ENCODE data around the gene BARD1. TPM values are rescaled to one million over a fixed set of nuclear protein-coding genes. Genes with fewer than 3 reads are reported as not detected.
"Not testable (repeated sequence)": the region's sequence is repeated elsewhere in the genome, so short reads cannot be mapped to it uniquely, and the experiment has no call there.

Gene BARD1
- total RNA-seq, 1 experiment from 2014 or later, result 20.0 TPM

- CTCF ChIA-PET, result no interaction called here
- Histone ChIP-seq H3K4me2 (ENCODE audit: low read length) (no peak overlapping the region), H3K9me3 (ENCODE audit: low read length) (no peaks in the 10 kb centered on the region)
Measured at GRCh38 chr2:214730248-214730647, 79.2 kb downstream of the BARD1 start.

GRCh38 chr2:214724741-214725140 is 84.7 kb downstream of the BARD1 start:
- peaks cover 25% of the 10 kb centered on the region for H3K36me3 ChIP-seq (ENCODE audit: low read depth, low read length)
- H3K9me3 ChIP-seq (ENCODE audit: low read length), result no peaks in the 10 kb centered on the region
- no peaks in the 10 kb centered on the region for H3K9me2 ChIP-seq (replicated peaks; ENCODE audit: low read length)
- H2AFZ ChIP-seq (ENCODE audit: low read length), result no peak overlapping the region
- H4K20me1 ChIP-seq (ENCODE audit: low read length), result no peaks in the 10 kb centered on the region
- H3K4me2 ChIP-seq (ENCODE audit: low read length), result no peak overlapping the region
- no peak overlapping the region for H3K4me3 ChIP-seq (ENCODE audit: low read length)
- H3K4me1 ChIP-seq (ENCODE audit: insufficient read depth, low read length), result no peaks in the 10 kb centered on the region
- no peaks in the 10 kb centered on the region for H3F3A ChIP-seq (ENCODE audit: low read length, unreplicated experiment)
- intact Hi-C loops (cut with micrococcal nuclease), result no loop called here
- H3K9ac ChIP-seq (ENCODE audit: low read length), result no peak overlapping the region
- BruUV-seq (replicated peaks), result no TSS peak
- TF ChIP-seq CTCF (conservative IDR thresholded peaks at IDR 0.05; ENCODE audit: low read depth, low read length) (no peak), EZH2phosphoT487 (IDR thresholded peaks at IDR 0.05; ENCODE audit: borderline replicate concordance, low read length) (no peak), EZH2 (IDR thresholded peaks at IDR 0.05; ENCODE audit: low read length, unreplicated experiment) (no peak)
- ChIA-PET POLR2A (ENCODE audit: unreplicated experiment) (no interaction called here), CTCF (no interaction called here)
- H3K27me3 ChIP-seq (ENCODE audit: low read length), result no peaks in the 10 kb centered on the region
- DNase-seq (no peak), ATAC-seq (no peak)
- H3K27ac ChIP-seq (ENCODE audit: low read length), result no peak overlapping the region
- H3K79me2 ChIP-seq (ENCODE audit: low read length), result no peaks in the 10 kb centered on the region

More at GRCh38 chr2:214730248-214730647, 79.2 kb downstream of the BARD1 start:
- H3K79me2 ChIP-seq (ENCODE audit: low read length), result no peaks in the 10 kb centered on the region
- H4K20me1 ChIP-seq (ENCODE audit: low read length), result no peaks in the 10 kb centered on the region
- POLR2A ChIA-PET (ENCODE audit: unreplicated experiment), result no interaction called here
- H3K9me2 ChIP-seq (replicated peaks; ENCODE audit: low read length), result no peaks in the 10 kb centered on the region
- H3K4me1 ChIP-seq (ENCODE audit: insufficient read depth, low read length), result no peaks in the 10 kb centered on the region
- H3K9ac ChIP-seq (ENCODE audit: low read length), result no peak overlapping the region
- DNase-seq (no peak), ATAC-seq (no peak)
- BruUV-seq (replicated peaks), result no TSS peak
- no peak for TF ChIP-seq EZH2phosphoT487 (IDR thresholded peaks at IDR 0.05; ENCODE audit: borderline replicate concordance, low read length)
- no peak for TF ChIP-seq EZH2 (IDR thresholded peaks at IDR 0.05; ENCODE audit: low read length, unreplicated experiment)
- TF ChIP-seq CTCF (conservative IDR thresholded peaks at IDR 0.05; ENCODE audit: low read depth, low read length), result no peak
- no peaks in the 10 kb centered on the region for H3F3A ChIP-seq (ENCODE audit: low read length, unreplicated experiment)
- intact Hi-C loops (cut with micrococcal nuclease), result no loop called here
- no peaks in the 10 kb centered on the region for H3K27me3 ChIP-seq (ENCODE audit: low read length)
- H2AFZ ChIP-seq (ENCODE audit: low read length), result no peak overlapping the region
- H3K4me3 ChIP-seq (ENCODE audit: low read length), result no peak overlapping the region
- peaks cover 32% of the 10 kb centered on the region for H3K36me3 ChIP-seq (ENCODE audit: low read depth, low read length)
- no peak overlapping the region for H3K27ac ChIP-seq (ENCODE audit: low read length)

DNA sequence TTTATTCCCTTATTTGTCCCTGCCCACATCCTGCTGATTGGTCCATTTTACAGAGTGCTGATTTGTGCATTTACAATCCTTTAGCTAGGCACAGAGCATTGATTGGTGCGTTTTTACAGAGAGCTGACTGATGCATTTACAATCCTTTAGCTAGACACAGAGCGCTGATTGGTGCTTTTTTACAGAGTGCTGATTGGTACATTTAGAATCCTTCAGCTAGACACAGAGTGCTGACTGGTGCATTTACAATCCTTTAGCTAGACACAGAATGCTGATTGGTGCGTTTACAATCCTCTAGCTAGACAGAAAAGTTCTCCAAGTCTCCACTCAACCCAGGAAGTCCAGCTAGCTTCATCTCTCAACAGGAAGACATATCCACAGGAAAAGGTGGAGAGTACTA is 91.6 kb downstream of the BARD1 start:
- CTCF ChIA-PET; DNase-seq; H3K27ac ChIP-seq (ENCODE audit: low read length); H2AFZ ChIP-seq (ENCODE audit: low read length); H3F3A ChIP-seq (ENCODE audit: low read length, unreplicated experiment); H3K79me2 ChIP-seq (ENCODE audit: low read length); POLR2A ChIA-PET (ENCODE audit: unreplicated experiment); H3K9me3 ChIP-seq (ENCODE audit: low read length); H3K36me3 ChIP-seq (ENCODE audit: low read depth, low read length); H3K4me2 ChIP-seq (ENCODE audit: low read length); intact Hi-C loops (cut with micrococcal nuclease); H3K4me3 ChIP-seq (ENCODE audit: low read length); H3K9ac ChIP-seq (ENCODE audit: low read length); H3K27me3 ChIP-seq (ENCODE audit: low read length); BruUV-seq (replicated peaks); H3K9me2 ChIP-seq (replicated peaks; ENCODE audit: low read length); ATAC-seq; H4K20me1 ChIP-seq (ENCODE audit: low read length): not testable (repeated sequence)
- peaks cover 11% of the 10 kb centered on the region for H3K4me1 ChIP-seq (ENCODE audit: insufficient read depth, low read length)
